ENCODE data around the gene PSMC5. TPM values are rescaled to one million over a fixed set of nuclear protein-coding genes. Genes with fewer than 3 reads are reported as not detected.
"Not testable (repeated sequence)": the region's sequence is repeated elsewhere in the genome, so short reads cannot be mapped to it uniquely, and the experiment has no call there.

PSMC5 gene
- 100 to 1,000 TPM in 1 of 8 experiments, 10 to 100 TPM in 7; 27.2 to 110 (median 71.3) TPM for total RNA-seq

DNA sequence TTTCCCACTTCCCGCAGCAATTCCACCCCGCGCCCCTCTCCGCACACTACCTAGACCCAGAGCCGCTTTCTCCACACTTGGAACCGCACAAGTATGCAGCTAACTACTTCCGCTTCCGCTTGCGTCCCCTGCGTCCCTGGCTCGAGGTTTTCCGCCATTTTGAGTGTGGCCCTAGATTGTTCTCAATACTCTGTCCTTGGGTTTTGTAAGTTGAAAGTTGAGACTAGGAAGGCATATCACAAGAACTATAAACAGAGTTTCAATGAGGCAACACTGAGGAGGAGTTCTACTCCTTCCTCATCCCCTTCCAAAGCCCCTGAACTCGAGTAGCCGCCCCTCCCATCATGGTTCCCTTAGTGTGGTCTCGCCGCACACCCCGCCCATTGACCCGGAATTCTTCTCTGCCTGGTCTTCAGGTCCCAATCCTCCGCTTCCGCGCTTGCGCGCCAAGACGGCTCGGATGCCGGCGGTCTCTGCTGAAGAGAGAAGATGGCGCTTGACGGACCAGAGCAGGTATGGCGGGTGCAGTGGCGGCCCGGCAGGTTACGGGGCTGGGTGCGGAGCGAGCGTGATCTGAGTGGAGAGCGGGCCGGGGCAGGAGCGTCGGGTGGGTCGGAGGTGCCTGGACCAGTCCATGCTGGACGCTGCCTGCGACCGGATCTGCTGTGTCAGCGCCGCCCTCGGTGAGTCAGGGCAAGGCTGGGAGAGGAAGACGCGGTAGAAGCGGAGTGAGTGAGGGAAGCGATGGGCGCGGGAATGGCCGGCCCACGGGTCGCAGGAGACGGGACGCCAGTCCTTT, at the start of gene PSMC5, which contains the start of gene FTSJ3:
Gene PSMC5 (plus strand): TSS at position 430 of the 799 bp plus-strand sequence. CDS start 60 bp downstream, at position 490.
Gene FTSJ3 (minus strand): TSS at position 662 of the 799 bp plus-strand sequence. CDS start 761 bp downstream, outside the sequence.
- in situ Hi-C loops (cut with MboI; ENCODE audit: low pct_unique_long_range_greater_than_20kb in 2 of 9, low sequenced_read_pairs in 9 of 9, unreplicated experiment in 9 of 9): no loop called here
- H3K27ac ChIP-seq: peak within 1 kb of the TSS; percentile 97 to 99
- peak within 1 kb of the TSS; percentile 72 to 95 (median 74) for H3K4me3 ChIP-seq
- WGBS, 10 experiments: 0 to 7% (median 0%) methylated on average over 1 to 41 of the region's 58 CpGs; no CpG with 5 or more reads in 3 of the 10 experiments
- peaks cover 9 to 10% of the 10 kb centered on the region in 2 donors for H3K4me1 ChIP-seq (replicated peaks in 1 of 2)
- ATAC-seq (replicated peaks in 6 of 8): peak; percentile 90 to 95 (median 94)

DNA sequence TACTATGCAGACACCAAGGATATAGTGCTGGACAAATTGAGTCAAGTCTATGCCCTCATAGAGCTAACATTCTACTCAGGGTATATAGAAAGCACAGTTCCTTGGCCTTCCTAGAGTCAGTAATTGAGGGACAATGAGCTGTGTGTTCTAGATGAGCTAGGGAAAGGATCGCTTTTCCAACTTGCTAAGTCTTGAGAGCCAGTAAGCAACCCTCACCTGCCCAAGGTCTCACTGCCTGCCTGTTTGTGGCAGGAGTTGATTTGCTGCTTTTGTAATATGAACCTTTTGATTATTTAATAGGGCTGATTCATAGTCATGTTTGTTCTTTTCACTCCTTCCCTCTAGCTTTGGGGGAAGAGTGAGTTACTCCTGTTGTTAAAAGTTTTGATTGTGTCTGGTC, 46.7 kb upstream of the PSMC5 start:
- 100% methylated on average over 1 of the region's 1 CpG; no CpG with 5 or more reads in 6 of the 10 experiments for WGBS, 10 experiments
- in situ Hi-C loops (cut with MboI; ENCODE audit: low pct_unique_long_range_greater_than_20kb in 2 of 9, low sequenced_read_pairs in 9 of 9, unreplicated experiment in 9 of 9): no loop called here
- H3K4me3 ChIP-seq: no peak overlapping the region
- peaks cover 0 to under 1% of the 10 kb centered on the region in 2 donors for H3K4me1 ChIP-seq (replicated peaks in 1 of 2)
- H3K27ac ChIP-seq: no peak overlapping the region
- ATAC-seq (replicated peaks in 6 of 8): peak in 2 of 8 experiments; percentile 47 to 62

DNA sequence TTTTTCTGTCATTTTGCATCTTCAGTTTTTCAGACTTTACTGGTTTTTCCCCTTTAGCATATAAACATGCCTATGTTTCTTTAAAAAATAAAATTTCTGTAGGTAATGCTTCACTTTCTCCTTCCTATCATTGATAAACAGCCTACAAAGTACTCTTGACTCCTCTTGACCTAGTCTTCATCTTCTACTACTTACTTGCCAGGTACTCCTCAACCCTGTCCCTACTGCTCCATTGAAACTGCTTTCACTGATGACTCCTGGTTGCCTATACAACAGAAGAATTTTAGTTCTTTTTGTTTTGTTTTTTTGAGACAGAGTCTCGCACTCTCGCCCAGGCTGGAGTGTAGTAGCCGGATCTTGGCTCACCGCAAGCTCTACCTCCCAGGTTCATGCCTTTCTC, 46.3 kb upstream of the PSMC5 start:
- no peak overlapping the region for H3K27ac ChIP-seq
- 100% methylated on average over 2 to 4 of the region's 4 CpGs; no CpG with 5 or more reads in 6 of the 10 experiments for WGBS, 10 experiments

DNA sequence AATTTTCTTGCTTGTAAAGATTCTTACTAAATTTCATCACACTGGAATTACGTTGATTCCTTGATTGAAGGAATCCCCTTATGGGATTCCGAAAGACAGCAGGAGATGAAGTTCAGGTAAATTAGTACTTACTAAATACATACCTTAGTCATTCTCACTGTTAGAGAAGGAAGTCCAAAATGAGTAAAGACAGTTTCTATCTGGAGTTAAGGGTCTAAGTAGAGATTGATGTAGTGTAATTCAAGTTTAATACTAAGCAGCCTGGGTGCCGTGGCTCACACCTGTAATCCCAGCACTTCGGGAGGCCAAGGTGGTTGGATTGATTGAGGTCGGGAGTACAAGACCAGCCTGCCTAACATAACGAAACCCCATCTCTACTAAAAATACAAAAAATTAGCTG, 43.7 kb upstream of the PSMC5 start:
- Histone ChIP-seq H3K27ac (no peak overlapping the region), H3K4me1 (replicated peaks in 1 of 2) (no peaks in the 10 kb centered on the region), H3K4me3 (no peak overlapping the region)
- in situ Hi-C loops (cut with MboI; ENCODE audit: low pct_unique_long_range_greater_than_20kb in 2 of 9, low sequenced_read_pairs in 9 of 9, unreplicated experiment in 9 of 9): no loop called here
- ATAC-seq (replicated peaks in 6 of 8): no peak
- WGBS, 10 experiments: 50 to 91% (median 76%) methylated on average over 2 to 6 of the region's 6 CpGs; no CpG with 5 or more reads in 2 of the 10 experiments

More for the DNA sequence above, 46.3 kb upstream of the PSMC5 start:
- no peak for ATAC-seq (replicated peaks in 6 of 8)
- in situ Hi-C loops (cut with MboI; ENCODE audit: low pct_unique_long_range_greater_than_20kb in 2 of 9, low sequenced_read_pairs in 9 of 9, unreplicated experiment in 9 of 9): no loop called here
- no peaks in the 10 kb centered on the region for H3K4me1 ChIP-seq (replicated peaks in 1 of 2)
- H3K4me3 ChIP-seq: no peak overlapping the region

DNA sequence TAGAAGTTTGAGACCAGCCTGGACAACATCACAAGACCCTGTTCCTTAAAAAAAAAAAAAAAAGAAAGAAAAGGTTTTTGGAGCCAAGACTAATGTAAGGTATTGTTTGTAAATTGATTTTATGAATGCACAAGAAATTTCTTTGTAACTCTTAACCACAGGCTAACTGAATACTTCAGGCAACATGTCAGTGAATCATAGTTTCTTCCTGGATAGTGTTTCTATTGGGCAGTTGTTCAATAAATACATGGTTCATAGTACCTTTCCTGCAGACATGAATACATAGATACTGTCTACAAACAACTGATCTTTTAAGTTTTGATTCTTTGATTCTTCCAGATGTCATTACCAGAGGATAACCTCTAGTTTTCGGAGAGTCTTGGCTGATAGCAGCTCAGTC, 41.7 kb upstream of the PSMC5 start:
- H3K4me3 ChIP-seq: no peak overlapping the region
- H3K4me1 ChIP-seq (replicated peaks in 1 of 2): no peaks in the 10 kb centered on the region
- WGBS, 10 experiments: 50 to 100% (median 90%) methylated on average over 1 of the region's 1 CpG; no CpG with 5 or more reads in 2 of the 10 experiments
- peak in 1 of 8 experiments; percentile 59 for ATAC-seq (replicated peaks in 6 of 8)
- H3K27ac ChIP-seq: no peak overlapping the region
- in situ Hi-C loops (cut with MboI; ENCODE audit: low pct_unique_long_range_greater_than_20kb in 2 of 9, low sequenced_read_pairs in 9 of 9, unreplicated experiment in 9 of 9): no loop called here

DNA sequence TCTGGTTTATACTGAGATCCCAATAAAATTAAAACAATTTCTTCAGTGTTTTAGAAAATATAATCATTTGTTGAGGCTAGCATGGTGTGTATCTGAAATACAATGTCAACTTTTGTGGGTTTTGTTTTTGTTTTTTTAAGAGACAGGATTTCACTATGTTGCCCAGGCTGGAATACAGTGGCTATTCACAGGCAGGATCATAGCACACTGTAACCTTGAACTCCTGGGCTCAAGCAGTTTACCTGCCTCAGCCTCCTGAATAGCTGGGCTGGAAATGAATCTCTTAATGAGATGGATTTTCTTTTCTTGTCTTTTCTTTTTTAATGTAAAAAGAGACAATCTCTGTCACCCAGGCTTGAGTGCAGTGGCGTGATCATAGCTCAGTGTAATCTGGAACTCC, 41.1 kb upstream of the PSMC5 start:
- no peak for ATAC-seq (replicated peaks in 6 of 8)
- H3K4me3 ChIP-seq: no peak overlapping the region
- no peak overlapping the region for H3K27ac ChIP-seq
- in situ Hi-C loops (cut with MboI; ENCODE audit: low pct_unique_long_range_greater_than_20kb in 2 of 9, low sequenced_read_pairs in 9 of 9, unreplicated experiment in 9 of 9): no loop called here
- 80 to 100% (median 86%) methylated on average over 1 of the region's 1 CpG; no CpG with 5 or more reads in 5 of the 10 experiments for WGBS, 10 experiments
- no peaks in the 10 kb centered on the region for H3K4me1 ChIP-seq (replicated peaks in 1 of 2)

DNA sequence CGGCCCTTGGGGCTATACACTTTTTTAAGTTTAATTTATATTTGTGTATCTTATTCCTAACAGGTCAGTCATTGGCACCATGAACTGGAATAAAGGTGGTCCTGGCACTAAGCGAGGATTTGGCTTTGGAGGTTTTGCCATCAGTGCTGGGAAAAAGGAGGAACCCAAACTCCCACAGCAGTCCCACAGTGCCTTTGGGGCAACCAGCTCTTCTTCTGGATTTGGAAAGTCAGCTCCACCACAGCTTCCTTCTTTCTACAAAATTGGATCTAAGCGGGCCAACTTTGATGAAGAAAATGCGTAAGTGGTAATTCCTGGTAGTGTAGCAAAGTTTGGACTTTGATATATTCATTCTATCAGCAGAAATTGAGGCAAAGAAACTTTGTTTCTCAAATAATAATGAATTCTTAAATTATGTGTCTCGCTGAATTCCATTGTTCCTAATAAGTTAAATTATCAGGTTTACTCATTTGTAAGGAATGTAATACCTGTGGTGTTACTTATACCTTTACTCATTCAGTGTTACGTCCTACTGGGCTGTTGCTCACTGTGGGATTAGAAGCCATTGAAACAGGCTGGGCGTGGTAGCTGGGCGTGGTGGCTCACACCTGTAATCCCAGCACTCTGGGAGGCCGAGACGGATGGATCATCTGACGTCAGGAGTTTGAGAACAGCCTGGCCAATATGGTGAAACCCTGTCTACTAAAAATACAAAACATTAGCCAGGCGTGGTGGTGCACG, 40.1 kb upstream of the PSMC5 start:
- Histone ChIP-seq H3K4me1 (replicated peaks in 1 of 2) (no peaks in the 10 kb centered on the region), H3K27ac (no peak overlapping the region), H3K4me3 (no peak overlapping the region)
- in situ Hi-C loops (cut with MboI; ENCODE audit: low pct_unique_long_range_greater_than_20kb in 2 of 9, low sequenced_read_pairs in 9 of 9, unreplicated experiment in 9 of 9): no loop called here
- WGBS, 10 experiments: 93 to 100% (median 99%) methylated on average over 2 to 11 of the region's 13 CpGs; no CpG with 5 or more reads in 1 of the 10 experiments
- no peak for ATAC-seq (replicated peaks in 6 of 8)

DNA sequence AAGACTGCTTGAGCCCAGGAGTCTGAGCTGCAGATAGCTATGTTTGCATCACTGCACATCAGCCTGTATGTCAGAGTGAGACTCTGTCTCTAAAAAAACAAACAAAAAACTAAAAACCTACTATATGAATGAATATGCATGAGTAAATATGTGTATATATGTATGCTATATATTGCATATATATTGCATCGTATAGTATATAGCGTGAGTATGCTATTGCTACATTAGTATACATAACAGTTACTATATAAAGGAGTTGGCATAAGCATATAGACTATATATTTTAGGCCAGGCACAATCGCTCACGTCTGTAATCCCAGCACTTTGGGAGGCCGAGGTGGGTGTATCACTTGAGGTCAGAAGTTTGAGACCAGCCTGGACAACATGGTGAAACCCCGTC, 37.2 kb upstream of the PSMC5 start:
- in situ Hi-C loops (cut with MboI; ENCODE audit: low pct_unique_long_range_greater_than_20kb in 2 of 9, low sequenced_read_pairs in 9 of 9, unreplicated experiment in 9 of 9): no loop called here
- no peak for ATAC-seq (replicated peaks in 6 of 8)
- WGBS, 10 experiments: 83 to 100% (median 90%) methylated on average over 1 to 6 of the region's 6 CpGs; no CpG with 5 or more reads in 3 of the 10 experiments

DNA sequence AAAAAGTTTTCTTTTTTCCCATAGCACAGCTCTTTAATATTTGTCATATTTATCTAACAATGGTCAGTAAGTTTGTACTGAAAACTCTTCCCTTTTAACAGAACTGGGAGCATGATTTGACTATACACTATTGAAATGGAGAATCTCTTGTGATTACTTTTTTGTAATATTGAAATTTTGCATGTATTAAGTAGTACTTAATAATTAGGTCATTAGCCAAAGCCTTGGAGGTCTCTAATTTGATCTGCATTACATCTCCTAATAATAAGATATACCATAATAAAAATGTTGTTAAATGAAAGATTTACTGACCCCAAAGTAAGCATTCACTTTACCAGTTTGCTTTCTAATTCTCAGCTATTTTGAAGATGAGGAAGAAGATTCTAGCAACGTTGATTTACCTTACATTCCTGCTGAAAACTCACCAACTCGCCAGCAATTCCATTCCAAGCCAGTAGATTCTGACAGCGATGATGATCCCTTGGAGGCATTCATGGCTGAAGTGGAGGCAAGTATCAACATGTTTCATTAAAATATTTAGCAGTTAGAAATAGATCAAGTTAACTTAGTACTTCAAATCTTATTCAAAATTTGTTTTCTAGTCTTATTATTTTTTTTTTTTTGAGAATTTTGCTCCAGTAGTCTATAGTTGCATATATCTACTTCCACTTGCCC, 35.0 kb upstream of the PSMC5 start:
- H3K4me1 ChIP-seq (replicated peaks in 1 of 2): no peaks in the 10 kb centered on the region
- H3K4me3 ChIP-seq: no peak overlapping the region
- ATAC-seq (replicated peaks in 6 of 8): no peak
- in situ Hi-C loops (cut with MboI; ENCODE audit: low pct_unique_long_range_greater_than_20kb in 2 of 9, low sequenced_read_pairs in 9 of 9, unreplicated experiment in 9 of 9): no loop called here
- WGBS, 10 experiments: 40 to 95% (median 80%) methylated on average over 2 to 3 of the region's 3 CpGs; no CpG with 5 or more reads in 1 of the 10 experiments
- H3K27ac ChIP-seq: no peak overlapping the region

More for the DNA sequence above, 37.2 kb upstream of the PSMC5 start:
- no peak overlapping the region for H3K27ac ChIP-seq
- no peak overlapping the region for H3K4me3 ChIP-seq
- no peaks in the 10 kb centered on the region for H3K4me1 ChIP-seq (replicated peaks in 1 of 2)

DNA sequence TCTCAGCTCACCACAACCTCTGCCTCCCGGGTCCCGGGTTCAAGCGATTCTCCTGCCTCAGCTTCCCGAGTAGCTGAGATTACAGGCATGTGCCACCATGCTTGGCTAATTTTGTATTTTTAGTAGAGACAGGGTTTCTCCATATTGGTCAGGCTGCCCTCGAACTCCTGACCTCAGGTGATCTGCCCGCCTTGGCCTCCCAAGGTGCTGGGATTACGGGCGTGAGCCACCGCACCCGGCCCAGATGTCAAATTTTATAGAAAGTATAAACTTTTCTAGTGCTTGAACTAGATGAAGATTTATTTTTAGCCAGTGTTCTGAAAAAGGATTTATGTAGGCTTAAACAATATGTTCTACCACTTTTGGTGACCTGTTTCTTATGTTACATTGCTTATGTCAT, 30.9 kb upstream of the PSMC5 start:
- H3K4me1 ChIP-seq (replicated peaks in 1 of 2); ATAC-seq (replicated peaks in 6 of 8); H3K27ac ChIP-seq; H3K4me3 ChIP-seq; in situ Hi-C loops (cut with MboI; ENCODE audit: low pct_unique_long_range_greater_than_20kb in 2 of 9, low sequenced_read_pairs in 9 of 9, unreplicated experiment in 9 of 9): not testable (repeated sequence)
- WGBS, 10 experiments: 85 to 100% (median 99%) methylated on average over 1 to 10 of the region's 10 CpGs; no CpG with 5 or more reads in 2 of the 10 experiments

DNA sequence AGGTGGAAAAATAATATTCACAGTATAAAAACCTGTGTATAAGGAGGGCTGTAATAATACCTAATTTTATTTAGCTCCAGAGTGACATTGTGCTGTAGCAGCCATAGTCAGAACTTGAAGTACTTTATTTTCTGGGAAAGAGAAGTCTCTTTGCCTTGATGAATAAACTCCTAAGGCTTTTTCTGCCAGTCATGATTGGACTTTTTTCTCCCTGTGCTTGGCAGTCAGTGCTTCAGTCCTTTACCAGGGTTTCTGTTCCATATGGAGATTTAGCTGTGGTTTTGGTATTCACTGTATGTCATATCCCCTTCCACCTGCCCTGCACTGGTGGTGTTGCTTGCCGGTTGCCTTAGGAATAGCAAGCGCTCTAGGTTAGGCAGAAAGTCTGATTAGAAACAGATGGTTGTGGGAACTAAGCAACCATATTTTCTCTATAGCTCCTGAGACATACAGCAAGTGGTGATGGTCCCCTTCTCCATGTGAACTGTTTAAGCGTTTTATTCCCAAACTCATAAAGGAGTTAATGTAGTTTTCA, 28.6 kb upstream of the PSMC5 start:
- WGBS, 10 experiments: 67 to 100% (median 88%) methylated on average over 1 to 3 of the region's 3 CpGs; no CpG with 5 or more reads in 2 of the 10 experiments
- Histone ChIP-seq H3K4me3 (no peak overlapping the region), H3K27ac (no peak overlapping the region), H3K4me1 (replicated peaks in 1 of 2) (no peaks in the 10 kb centered on the region)
- in situ Hi-C loops (cut with MboI; ENCODE audit: low pct_unique_long_range_greater_than_20kb in 2 of 9, low sequenced_read_pairs in 9 of 9, unreplicated experiment in 9 of 9): no loop called here
- peak in 3 of 8 experiments; percentile 65 to 85 (median 70) for ATAC-seq (replicated peaks in 6 of 8)

DNA sequence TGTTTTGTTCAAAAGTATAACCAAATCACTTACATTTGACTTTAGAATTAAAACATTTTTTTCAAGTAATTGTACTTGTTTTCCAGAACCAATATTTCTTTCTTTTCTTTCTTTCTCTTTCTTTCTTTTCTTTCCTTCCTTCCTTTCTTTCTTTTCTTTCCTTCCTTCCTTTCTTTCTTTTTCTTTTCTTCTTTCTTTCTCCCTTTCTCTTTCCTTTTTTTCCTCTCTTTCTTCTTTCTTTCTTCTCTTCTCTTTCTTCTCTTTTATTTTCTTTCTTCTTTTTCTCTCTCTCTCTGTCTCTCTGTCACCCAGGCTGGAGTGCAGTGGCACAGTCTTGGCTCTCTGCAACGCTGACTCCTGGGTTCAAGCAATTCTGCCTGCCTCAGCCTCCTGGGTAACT, 26.4 kb upstream of the PSMC5 start:
- in situ Hi-C loops (cut with MboI; ENCODE audit: low pct_unique_long_range_greater_than_20kb in 2 of 9, low sequenced_read_pairs in 9 of 9, unreplicated experiment in 9 of 9): no loop called here
- WGBS, 10 experiments: 94 to 100% (median 100%) methylated on average over 1 of the region's 1 CpG; no CpG with 5 or more reads in 2 of the 10 experiments
- ATAC-seq (replicated peaks in 6 of 8): no peak
- H3K4me3 ChIP-seq: no peak overlapping the region
- H3K27ac ChIP-seq: no peak overlapping the region
- H3K4me1 ChIP-seq (replicated peaks in 1 of 2): no peaks in the 10 kb centered on the region
